Ishikawa (cell line): Measurements from ENCODE around the gene KIF3A.

Experiments used
- EGR1 ChIP-seq: IDR thresholded peaks from 2 replicates; pipeline ENCODE4 v1.6.1; 2012
- FOXM1 ChIP-seq: IDR thresholded peaks from 2 replicates; pipeline ENCODE4 v1.6.1; 2012; ENCODE audit warnings: low read depth, borderline replicate concordance
- TAF1 ChIP-seq: IDR thresholded peaks from 2 replicates; pipeline ENCODE4 v1.6.1; 2012; ENCODE audit warnings: low read depth, mild to moderate bottlenecking
- TF ChIP-seq, protein P1 (sequence below): IDR thresholded peaks from 2 replicates; pipeline ENCODE4 v1.6.1; 2012

DNA sequence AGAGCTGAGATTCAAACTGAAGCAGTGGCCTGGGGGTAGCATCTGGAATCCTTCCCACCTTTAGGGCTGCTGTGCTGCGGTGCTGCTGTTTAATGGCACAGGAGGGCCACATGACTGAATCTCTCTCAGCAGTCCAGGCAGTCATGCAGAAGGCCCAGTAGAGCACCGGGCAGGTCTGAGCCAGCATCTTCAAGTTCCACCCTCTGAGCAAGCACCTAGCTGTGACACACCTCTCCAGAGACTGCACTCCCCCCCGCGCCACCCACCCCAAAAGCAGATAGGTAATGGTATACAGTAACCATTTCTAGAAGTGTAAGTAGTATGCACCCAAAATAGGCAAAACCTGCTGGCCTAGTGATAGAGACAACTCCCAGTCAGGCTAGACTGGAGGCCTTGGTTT is 55.4 kb downstream of the KIF3A start:
- TF ChIP-seq, protein P1, sequence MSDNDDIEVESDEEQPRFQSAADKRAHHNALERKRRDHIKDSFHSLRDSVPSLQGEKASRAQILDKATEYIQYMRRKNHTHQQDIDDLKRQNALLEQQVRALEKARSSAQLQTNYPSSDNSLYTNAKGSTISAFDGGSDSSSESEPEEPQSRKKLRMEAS = no peak
- TF ChIP-seq FOXM1 (no peak), TAF1 (no peak), EGR1 (no peak)
